Left lobe of liver (tissue), 2 donors: ENCODE results near the gene LIPI. TPM values are rescaled to one million over a fixed set of nuclear protein-coding genes. Genes with fewer than 3 reads are reported as not detected.
"Not testable (repeated sequence)": the region's sequence is repeated elsewhere in the genome, so short reads cannot be mapped to it uniquely, and the experiment has no call there.

Experiments used
- ATAC-seq: fragments of 200-7000 bp; cut with Tn5 transposase; one replicate; pipeline ENCODE4 v1.9.1; 2020; ENCODE audit warnings: mild to moderate bottlenecking, moderate library complexity
- DNase-seq: peaks from one replicate; pipeline ENCODE4 v3.0.0-alpha.2; 2020; ENCODE audit warnings: low spot score
- total RNA-seq: library from RNA; stranded (reverse); gene quantifications from one replicate; pipeline ENCODE4 v1.2.1, GENCODE V29; 2021
- donor health status: DM: no; HTN: no; CAD: no; lungs with moderate emphysema.
- donor health status: DM: no; HTN: yes; CAD: no.

Gene LIPI
- total RNA-seq, 1 donor from 2014 or later = not detected

DNA sequence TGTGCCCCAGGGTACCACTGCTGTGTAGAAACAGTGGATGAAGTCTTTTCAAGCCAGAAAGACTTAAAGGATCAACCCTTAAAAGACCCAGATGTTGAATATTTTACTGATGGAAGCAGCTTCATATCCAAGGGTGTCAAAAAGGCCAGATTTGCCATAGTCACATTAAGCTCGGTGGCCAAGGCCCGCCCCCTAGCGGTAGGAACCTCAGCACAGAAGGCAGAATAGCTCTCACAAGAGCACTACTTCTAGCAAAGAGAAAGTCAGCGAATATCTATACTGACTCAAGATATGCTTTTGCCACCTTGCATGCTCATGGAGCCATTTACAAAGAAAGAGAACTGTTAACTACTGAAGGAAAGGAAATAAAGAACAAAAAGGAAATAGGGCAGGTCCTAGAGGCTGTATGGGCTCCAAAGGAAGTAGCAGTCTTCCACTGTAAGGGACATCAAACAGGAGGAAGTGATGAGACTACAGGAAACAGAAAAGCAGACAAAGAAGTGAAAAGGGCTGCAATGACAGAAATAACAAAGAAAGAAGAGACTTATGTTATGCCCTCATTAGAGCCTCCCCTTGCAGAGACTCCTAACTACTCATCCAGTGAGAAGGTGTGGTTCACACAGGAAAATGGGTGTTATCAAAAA is 90.5 kb downstream of the LIPI start:
- DNase-seq (no peak), ATAC-seq (peak; percentile 81)

DNA sequence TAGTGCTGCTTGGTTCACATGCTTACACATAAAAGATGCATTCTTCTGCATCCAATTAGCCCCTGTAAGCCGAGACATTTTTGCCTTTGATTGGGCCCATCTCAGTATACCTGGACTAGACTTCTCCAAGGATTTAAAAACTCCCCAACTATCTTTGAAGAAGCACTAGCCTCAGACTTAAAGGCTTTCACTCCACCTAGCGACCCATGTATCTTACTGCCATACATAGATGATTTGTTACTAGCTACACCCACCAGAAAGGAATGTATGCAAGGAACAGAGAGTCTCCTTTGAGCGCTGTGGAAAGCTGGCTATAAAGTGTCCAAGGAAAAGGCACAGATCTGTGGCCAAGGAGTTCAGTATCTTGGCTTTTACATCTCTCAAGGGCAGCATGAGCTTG is 91.7 kb downstream of the LIPI start:
- DNase-seq = no peak
- no peak for ATAC-seq

GRCh38 chr21:14116080-14116481 is 94.7 kb downstream of the LIPI start:
- DNase-seq = no peak
- no peak for ATAC-seq

DNA sequence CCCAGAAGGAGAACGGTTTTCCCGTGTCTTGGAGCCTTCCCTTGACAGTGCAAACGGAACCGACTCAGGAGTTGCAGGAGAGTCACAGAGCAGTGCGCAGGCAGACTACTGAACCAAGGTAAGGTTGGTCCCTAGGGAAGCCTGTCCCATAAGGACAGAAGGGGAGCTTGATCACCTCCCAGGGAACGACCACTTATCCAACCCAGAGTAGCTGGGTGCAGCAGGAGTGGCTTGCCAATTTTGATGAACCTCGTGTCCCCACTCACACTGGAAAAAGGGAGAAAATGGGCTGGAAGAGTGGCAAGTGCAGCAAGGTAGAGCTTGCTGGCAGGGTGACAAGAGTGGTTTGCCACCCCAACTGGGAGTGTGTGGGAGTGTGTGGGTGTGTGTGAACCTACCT is 95.1 kb downstream of the LIPI start:
- DNase-seq = no peak
- no peak for ATAC-seq

DNA sequence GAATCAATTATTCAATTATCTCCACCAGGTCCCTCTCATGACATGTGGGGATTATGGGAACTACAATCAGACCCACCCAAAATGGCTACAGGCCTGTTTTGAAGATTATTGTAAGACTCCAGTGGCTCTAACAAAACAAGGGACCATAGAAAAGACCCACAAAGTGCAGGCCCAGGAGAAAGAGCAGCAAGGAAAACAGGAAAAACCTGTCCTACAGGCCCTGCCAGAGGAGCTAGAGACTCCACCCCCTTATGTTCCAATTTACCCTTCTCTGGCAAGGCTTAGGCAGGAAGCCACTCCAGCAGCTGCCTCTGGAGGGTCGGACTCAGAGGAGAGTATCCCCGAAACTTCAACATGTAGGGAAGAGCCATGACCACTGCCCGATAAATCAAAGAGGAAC is 96.5 kb downstream of the LIPI start:
- no peak for ATAC-seq
- no peak for DNase-seq

DNA sequence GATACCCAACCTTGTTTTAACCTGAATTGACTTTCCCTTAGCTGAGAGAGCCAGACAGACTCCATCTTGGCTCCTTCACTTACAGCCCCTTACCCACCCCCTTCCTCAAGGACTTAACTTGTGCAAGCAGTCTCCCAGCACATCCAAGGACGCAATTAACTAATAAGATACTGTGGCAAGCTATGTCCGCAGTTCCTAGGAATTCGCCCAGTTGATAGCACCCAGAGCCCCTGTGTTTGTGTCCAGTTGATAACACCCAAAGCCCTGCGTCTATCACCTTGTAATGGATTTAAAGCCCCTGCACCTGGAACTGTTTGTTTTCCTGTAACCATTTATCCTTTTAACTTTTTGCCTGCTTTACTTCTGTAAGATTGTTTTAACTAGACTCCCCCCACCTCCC is 106.2 kb downstream of the LIPI start:
- ATAC-seq, DNase-seq: not testable (repeated sequence)

GRCh38 chr21:14099570-14099969 is 111.2 kb downstream of the LIPI start:
- ATAC-seq = no peak

DNA sequence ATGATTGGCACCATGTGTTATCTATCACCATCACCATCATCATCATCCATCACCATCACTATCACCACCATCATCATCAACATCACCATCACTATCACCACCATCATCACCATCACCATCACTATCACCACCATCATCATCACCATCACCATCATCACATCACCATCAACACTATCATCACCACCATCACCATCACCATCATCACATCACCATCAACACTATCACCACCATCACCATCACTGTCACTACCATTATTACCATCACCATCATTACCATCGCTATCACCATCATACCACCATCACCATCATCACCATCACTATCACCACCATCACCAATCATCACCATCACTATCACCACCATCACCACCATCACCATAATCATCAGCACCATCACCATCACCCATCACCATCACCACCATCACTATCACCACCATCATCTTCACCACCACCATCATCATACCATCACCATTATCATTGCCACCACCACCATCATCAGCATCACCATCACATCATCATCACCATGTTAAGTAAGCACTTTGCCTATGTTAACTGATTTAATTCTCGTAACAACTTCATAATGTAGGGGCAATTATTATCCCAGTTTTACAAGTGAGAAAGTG is 112.8 kb downstream of the LIPI start:
- DNase-seq (no peak), ATAC-seq (no peak)

More at GRCh38 chr21:14099570-14099969, 111.2 kb downstream of the LIPI start:
- no peak for DNase-seq

GRCh38 chr21:14096577-14096976 is 114.2 kb downstream of the LIPI start:
- DNase-seq = no peak
- ATAC-seq = no peak

DNA sequence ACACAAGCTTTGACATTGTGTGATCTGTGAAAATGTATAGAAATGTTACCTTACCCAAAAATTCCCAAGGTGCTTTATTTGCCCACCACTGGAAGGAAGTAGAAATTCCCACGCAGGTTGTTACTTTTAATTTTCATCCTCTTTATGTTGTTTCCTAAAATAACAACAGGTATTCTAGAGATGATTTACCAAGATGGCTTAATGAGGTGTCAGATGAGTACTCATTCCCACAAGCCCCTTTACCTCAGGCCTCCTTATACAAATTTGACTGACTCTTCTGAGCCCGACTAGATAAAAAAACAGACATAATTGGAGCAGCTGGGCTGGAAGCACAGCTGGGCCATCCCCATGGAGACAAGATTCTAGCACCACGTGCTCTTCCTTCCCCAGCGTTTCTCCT is 114.6 kb downstream of the LIPI start:
- DNase-seq (no peak), ATAC-seq (no peak)

DNA sequence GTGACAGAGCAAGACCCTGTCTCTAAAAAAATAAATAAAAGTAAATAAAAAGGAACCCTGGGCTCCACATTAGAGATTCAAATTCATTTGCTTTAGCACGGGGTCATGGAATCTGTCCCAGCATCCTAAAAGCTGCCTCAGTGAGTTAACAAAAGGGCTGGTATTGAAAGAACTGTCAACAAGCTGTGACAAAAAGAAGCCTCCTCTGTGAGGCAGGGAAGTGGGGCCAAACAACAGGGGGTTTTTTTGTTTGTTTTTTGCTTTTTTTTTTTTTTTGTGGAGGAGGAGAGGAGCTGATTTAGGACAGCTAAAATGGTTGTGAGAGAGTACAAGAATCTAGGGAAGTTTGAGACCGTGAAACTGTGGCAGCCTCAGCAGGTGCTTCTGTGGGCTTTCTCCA is 115.7 kb downstream of the LIPI start:
- DNase-seq (no peak), ATAC-seq (no peak)

DNA sequence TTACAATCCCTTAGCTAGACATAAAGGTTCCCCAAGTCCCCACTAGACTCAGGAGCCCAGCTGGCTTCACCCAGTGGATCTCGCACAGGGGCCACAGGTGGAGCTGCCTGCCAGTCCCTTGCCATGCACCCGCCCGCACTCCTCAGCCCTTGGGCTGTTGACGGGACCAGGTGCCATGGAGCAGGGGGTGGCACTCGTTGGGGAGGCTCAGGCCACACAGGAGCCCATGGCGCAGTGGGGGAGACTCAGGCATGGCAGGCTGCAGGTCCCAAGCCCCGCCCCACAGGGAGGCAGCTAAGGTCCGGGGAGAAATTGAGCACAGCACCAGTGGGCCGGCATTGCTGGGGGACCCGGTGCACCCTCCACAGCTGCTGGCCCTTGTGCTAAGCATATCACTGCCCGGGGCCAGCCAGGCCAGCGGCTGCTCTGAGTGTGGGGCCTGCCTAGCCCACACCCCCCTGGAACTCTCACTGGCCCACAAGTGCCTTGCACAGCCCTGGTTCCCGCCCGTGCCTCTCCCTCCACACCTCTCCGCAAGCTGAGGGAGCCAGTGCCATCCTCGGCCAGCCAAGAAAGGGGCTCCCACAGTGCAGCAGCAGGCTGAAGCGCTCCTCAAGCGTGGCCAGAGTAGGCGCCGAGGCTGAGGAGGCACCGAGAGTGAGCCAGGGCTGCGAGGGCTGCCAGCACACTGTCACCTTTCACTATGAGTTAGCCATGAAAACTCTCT is 117.8 kb downstream of the LIPI start:
- no peak for DNase-seq
- ATAC-seq = no peak

GRCh38 chr21:14090184-14090583 is 120.6 kb downstream of the LIPI start:
- not testable (repeated sequence) for DNase-seq, ATAC-seq

DNA sequence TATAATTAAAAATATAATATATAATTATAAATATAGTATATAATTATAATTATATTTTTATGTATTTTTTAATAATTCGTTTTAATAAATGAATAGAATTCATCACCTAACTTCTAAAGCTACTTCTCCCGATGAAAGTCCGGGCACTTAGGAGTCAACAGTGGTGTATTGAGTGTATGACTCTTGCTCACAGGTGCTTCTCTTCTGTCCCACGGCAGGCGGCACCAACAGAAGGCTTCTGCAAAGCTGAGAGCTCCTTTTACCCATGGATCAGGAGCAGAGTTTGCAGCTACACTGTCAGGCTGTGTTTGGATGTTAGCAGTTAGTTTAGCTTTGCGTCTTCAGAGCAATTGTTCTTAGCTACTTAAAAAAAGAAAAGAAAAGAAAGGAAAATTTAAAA is 122.4 kb downstream of the LIPI start:
- ATAC-seq (no peak), DNase-seq (no peak)

GRCh38 chr21:14086553-14086952 is 124.2 kb downstream of the LIPI start:
- ATAC-seq (no peak), DNase-seq (no peak)

- ATAC-seq (no peak), DNase-seq (no peak)
Observed at GRCh38 chr21:14084701-14085100, 126.1 kb downstream of the LIPI start.

DNA sequence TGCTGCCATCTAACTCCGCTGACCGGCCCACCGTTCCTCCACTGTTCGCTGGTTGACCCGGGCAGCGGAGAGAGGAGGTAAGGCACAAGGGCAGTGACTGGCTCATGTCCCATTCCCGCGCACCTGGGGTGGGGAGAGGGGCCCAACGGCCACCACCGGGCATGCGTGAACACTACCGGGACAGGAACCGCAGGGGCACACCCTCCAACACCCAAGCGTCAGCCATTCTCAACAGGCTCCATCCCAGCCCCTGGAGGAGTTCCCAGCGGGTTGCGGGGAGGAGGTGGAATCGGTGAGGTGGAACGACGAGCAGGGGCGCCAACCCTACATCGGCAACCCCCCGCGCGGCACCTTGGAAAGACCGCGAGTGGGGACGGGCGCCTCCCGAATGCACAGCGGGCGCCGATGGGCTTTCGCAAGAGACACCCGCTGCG is 126.7 kb downstream of the LIPI start:
- DNase-seq (no peak), ATAC-seq (no peak)

GRCh38 chr21:14080764-14081096 is 130.0 kb downstream of the LIPI start:
- ATAC-seq (no peak), DNase-seq (no peak)

- DNase-seq (no peak), ATAC-seq (no peak)
Observed at GRCh38 chr21:14080040-14080763, 130.6 kb downstream of the LIPI start.

DNA sequence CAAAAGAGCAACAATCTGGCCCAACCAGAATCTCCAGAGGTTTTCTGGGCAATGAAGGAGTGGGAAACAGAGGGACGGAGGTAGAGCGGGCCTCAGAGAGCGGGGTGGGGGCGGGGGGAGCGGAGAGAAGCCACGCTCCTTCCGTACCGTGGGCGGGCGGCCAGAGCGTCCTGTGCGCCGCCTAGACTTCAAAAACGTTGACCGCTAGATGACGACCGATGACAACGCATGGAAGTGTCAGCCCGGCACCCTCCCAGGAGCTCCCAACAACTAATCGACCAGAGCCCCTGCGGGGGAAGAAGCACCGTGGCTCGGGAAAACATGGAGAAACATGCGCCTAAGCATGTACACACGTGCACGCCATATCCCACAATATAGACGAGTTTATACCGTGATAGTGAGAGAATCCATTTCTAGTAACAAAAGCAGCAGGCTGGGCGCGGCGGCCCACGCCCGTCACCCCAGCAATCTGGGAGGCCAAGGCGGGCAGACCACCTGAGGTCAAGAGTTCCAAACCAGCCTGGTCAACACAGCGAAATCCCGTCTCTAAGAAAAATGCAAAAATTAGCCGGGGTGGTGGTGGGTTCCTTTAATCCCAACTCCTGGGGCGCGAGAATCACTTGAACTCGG is 131.9 kb downstream of the LIPI start:
- ATAC-seq = no peak
- DNase-seq = no peak

DNA sequence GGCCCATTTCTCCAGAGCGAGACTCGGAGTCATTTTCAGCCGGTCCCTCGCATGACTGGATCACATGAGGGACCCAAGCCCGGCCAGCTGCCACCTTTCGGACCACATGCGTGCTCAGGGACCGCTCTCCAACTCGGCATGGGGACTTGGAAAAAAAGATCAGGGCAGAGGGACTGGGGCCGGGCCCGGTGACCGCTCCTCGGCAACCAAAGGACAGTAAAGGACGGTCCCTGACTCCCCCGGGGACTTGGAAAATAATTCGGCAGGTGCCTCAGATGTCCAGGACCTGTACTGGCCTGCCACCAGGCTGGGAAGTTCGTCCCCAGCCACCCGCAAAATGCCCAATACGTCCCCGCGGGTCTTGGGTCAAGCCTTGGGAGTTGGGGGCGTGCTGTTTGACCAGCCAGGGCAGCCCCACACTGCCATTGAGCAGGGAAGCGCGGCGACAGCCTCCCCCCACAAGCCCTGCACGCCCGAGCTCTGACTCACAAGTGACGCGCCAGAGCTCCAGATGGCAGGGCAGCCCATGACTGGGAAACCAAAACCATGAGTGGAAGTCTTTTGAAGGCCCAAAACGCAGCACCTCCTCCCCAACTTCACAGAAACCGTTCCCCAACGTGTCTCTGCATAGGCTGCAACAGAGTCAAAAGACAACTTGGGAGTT is 134.5 kb downstream of the LIPI start:
- no peak for ATAC-seq
- no peak for DNase-seq
